ENCODE results near the gene CGB3.

The CGB3 gene

DNA sequence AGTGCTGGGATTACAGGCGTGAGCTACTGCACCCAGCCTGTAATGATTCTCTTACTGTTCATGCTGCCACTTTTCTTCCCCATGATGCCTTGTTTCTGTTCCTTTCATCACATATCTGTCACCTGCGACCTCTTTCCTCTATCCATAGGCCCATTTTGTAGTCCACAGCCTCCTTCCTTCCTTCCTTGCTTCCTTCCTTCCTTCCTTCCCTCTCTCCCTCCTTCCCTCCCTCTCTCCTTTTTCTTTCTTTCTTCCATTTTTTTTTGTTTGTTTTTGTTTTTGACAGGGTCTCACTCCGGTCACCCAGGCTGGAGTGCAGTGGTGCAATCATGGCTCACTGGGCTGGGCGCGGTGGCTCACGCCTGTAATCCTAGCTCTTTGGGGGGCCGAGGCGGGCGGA lies 35.3 kb downstream of the CGB3 start:
- DNase-seq (ENCODE audit: low read depth in 2 of 3, low spot score in 2 of 3): no peak

DNA sequence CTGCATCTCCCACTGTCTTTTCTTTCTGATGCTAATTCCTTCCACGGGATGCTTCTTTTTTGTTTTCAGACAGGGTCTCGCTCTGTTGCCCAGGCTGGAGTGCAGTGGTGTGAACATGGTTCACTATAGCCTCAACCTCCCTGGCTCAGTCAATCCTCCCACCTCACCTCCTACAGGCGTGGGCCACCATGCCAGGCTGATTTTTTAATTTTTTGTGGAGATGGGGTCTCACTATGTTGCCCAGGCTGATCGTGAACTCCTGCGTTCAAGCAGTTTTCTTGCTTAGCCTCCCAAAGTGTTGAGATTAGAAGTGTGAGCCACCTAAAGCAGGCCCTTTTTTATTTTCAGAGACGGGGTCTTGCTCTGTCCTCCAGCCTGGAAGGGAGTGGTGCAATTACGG lies 35.8 kb downstream of the CGB3 start:
- DNase-seq (ENCODE audit: low read depth in 2 of 3, low spot score in 2 of 3): no peak

DNA sequence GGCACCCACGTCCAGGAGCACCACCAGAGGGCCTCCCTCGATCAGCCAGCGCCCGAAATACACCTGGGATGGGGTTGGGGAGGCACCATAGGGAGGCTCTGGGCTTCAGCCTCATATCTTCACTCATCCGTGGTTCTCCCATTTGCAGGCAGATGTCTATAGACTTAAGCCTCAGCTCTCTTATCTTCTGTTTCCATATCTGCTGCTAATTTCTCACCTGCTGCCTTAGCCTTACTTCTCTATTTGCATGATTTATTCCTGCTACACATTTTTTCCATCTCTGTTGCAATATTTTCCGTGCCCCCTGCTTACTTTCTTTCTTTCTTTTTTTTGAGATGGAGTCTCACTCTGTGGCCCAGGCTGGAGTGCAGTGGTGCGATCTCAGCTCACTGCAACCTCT lies 36.8 kb downstream of the CGB3 start:
- no peak for DNase-seq (ENCODE audit: low read depth in 2 of 3, low spot score in 2 of 3)

DNA sequence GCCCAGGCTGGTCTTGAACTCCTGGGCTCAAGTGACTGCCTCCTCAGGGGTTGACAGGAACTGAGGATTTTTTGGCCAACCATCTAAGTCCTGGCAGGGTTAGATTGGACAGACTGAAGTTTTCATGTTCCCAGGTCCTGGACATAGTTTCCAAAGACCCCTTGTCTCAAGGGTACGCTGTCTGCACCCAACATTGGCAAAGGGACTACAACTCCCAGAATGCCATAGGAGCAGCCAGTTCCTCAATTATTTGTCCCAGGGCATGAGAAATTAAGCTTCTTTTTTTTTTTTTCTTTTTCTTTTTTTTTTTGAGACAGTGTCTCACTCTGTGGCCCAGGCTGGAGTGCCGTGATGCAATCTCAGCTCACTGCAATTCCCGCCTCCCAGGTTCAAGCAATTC lies 37.9 kb downstream of the CGB3 start:
- no peak for DNase-seq (ENCODE audit: low read depth in 2 of 3, low spot score in 2 of 3)

DNA sequence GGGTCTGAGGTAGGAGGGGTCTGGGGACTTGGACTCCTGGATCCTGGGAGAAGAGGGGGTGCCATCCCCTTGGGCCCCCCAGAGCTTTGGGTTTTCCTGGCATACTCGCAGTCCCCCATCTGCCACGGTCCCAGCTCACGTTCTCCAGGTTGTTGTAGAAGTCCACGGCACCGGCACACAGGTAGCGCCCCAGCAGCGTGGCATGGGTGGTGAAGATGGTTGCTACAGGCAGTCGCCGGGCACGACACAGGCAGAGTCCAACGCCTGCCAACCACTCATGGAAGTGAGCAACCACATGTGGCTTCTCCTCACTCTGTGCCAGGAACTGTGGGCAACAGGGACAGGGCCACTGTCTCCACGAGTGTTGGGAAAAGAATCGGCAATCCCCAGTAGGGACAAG lies 38.4 kb downstream of the CGB3 start:
- no peak for DNase-seq (ENCODE audit: low read depth in 2 of 3, low spot score in 2 of 3)

DNA sequence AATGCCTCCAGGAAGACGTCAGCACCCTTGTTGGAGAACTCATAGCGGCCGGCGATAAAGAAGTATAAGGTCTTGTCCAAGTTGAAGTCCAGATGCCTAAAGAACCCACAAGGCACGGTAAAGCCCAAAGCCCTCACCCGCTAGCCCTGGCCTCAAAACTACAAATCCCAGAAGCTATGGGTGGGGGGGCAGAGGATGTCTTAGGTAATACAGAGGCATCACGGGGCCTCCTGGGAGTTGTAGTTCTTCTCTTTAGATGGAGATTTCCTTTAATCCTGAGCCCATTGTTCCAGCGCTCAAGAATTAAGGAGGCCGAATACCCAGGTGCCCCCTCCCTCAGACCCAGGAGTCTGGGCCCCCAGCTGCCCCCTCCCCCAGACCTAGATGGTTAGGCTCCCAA lies 41.9 kb downstream of the CGB3 start:
- DNase-seq (ENCODE audit: low read depth in 2 of 3, low spot score in 2 of 3): no peak

DNA sequence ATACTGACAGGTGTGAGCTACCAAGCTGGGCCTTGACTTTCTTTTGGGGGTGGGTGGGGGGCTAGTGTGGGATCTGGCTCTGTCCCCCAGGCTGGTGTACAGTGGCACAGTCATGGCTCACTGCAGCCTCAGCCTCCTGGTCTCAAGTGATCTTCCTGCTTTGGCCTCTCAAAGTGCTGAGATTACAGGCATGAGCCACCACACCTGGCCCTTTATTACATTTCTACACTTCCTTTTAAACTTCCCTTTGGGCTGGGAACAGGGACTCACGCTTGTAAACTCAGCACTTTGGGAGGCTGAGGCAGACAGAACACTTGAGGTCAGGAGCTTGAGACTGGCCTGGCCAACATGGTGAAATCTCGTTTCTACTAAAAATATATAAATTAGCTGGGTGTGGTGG lies 47.1 kb downstream of the CGB3 start:
- no peak for DNase-seq (ENCODE audit: low read depth in 2 of 3, low spot score in 2 of 3)

DNA sequence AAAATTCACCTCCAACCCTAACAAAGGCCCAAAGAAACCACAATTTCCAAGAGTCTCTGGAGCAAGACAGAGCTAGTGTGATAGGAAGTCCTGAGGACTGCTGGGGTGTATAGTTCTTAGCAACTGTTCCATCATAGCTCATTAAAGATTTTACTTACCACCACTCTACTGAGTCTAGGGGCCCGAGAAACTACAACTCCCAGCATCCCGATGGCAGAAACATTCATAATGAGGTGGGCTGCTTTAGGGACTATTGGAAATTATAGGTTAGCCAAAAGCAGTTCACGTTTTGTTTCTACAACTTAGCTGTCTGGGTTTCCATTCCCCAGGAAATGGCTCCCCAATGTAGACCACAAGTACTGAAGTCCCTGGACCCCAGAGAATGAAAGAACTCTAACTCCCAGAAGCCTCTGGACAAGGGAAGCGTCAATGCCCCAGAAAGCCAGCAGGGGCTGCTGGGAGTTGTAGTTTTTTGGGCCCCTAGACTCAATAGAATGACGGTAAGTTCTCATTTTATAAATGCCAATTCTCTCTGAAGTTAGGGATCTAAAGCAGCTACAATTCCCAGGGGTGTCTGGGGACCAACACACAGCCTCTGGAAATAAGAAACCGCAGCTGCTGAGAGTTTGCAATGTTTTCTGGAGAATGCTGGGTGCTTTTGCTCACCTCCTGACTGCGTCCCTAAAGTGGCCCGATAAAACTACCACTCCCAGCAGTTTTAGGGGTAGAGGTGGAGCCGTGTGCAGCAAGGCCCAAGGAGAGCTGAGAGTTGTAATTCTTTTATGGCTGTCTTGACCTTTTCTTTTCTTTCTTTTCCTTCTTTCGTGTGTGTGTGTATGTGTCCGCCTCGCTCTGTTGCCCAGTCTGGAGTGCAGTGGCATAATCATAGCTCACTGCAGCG lies 47.9 kb downstream of the CGB3 start:
- DNase-seq (ENCODE audit: low read depth in 2 of 3, low spot score in 2 of 3): no peak
